ENCODE measurements around the gene DYNLT2.

The DYNLT2 gene

DNA sequence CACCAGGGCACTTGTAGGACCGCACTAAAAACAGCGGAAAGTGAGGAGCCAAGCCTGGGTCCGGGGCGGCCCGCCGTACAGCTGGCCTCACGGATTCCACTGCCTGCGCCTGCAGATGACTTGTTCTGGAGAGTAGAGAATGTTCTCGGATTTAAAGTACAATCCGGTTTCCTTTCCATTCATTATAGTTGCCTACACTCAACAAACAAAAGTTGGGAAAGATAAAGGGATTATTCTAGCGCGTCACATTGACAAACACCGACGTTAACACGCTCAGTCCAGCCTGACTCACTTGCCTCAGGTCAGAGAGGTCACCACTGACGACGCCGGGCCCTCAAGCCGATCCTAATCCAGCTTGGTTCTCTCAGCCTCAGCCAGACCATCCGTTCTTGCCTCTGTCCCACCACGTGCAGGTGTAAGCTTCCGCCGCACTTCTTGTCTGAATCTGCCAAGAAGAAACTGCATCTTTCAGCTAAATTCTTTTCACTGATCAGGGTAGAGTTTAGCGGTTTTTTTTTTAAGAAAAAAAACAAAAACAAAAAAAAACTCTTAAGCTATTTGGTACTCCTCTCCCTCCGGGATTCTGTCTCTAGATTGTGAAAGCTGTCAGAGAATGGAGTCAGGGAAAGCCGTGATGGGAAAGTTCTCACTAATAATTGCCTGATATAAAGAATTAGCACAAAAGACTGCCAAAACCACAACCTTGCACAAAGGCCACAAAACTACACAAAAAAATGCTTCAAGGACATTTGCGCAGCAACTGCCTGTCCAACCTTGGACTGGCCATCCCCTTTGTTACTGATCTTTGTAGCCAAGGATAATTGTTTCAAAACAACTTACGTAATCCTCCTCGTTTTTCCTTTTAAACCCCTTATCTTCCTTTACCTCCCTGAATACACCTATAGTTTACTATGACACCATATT, 26.0 kb downstream of the DYNLT2 start:
- Histone ChIP-seq H3K36me3 (ENCODE audit: insufficient read depth, low read depth, low read length) (0 out of 2 replicates have a peak, but pooled peaks cover under 1% of the 10 kb centered on the region), H3K4me1 (ENCODE audit: insufficient read depth, low read length) (peaks cover 12% of the 10 kb centered on the region; the same call in 1 of the 2 replicates), H3K4me3 (ENCODE audit: low read length) (peak overlapping the region; percentile 70), H3K9ac (ENCODE audit: low read depth, low read length) (peak overlapping the region; percentile 89), H3K27me3 (ENCODE audit: insufficient read depth, low read length) (peaks cover 12% of the 10 kb centered on the region; the same call in 1 of the 2 replicates), H3K27ac (ENCODE audit: low read length) (peak overlapping the region; percentile 54), H3K9me3 (ENCODE audit: insufficient read depth, low read depth, low read length) (no peaks in the 10 kb centered on the region)

DNA sequence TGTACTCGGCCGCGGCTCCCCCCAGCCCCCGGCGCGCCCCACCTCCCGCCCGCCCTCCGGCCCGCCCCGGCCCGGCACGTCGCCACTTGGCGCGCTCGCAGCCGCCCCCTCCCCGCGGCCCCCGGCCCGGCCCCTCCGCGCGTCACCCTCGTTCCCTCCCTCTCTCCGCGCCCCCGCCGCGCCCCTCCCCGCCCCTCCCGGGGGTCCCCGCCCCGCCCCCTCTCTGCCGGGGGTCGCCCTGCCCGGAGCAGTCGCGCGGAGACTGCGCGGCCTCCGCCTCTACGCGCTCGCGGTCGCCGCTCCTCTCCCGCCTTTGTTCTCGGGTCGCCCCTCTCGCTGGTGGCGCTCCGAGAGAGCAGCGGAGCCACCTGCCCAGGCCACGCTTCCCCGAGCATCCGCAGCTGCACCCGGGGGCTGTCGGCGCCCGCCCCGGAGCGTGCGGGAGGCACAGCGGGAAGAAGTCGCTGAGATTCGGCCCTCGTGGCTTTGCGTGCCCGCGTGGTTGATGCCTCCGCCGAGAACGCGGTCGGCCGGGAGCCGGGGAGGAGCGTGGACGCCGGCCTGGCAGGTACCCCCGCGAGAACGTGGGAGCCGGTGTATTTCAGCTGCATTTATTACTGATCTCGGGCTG, 26.8 kb downstream of the DYNLT2 start, which contains the start of gene PHF10:
PHF10 (minus strand) TSS at position 7 of the 631 bp plus-strand sequence. CDS start 569 bp downstream, outside the sequence.
- no peaks in the 10 kb centered on the region for H3K9me3 ChIP-seq (ENCODE audit: insufficient read depth, low read depth, low read length)
- H3K27me3 ChIP-seq (ENCODE audit: insufficient read depth, low read length): peaks cover 12% of the 10 kb centered on the region; the same call in 1 of the 2 replicates
- 0 out of 2 replicates have a peak, but pooled peaks cover 4% of the 10 kb centered on the region for H3K36me3 ChIP-seq (ENCODE audit: insufficient read depth, low read depth, low read length)
- peak within 1 kb of the TSS; percentile 89 for H3K9ac ChIP-seq (ENCODE audit: low read depth, low read length)
- H3K4me1 ChIP-seq (ENCODE audit: insufficient read depth, low read length): peaks cover 12% of the 10 kb centered on the region; the same call in 1 of the 2 replicates
- peak within 1 kb of the TSS; percentile 54 for H3K27ac ChIP-seq (ENCODE audit: low read length)
- peak within 1 kb of the TSS; percentile 80 for H3K4me3 ChIP-seq (ENCODE audit: low read length)

DNA sequence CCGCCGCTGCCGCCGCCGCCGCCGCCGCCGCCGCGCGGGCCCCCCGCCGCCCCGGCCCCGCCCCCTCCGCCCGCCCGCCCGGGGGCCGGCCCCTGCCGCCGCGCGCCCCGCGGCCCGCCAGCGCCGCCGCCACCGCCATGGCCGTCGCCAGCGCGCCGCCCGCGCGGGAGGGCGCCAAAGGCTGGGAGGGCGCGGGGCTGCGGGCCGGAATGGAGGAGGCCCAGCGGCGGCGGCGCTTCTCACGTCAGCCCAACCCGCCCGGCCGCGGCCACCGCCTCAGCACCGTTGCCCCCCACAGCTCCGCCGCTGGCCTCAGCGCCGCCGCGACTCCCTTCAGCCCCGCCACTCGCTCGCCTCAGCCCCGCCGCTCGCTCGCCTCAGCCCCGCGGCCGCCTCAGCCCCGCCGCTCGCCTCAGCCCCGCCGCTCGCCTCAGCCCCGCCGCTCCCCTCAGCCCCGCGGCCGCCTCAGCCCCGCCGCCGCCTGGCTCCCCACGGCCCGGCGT, 27.3 kb downstream of the DYNLT2 start:
- Histone ChIP-seq H3K9me3 (ENCODE audit: insufficient read depth, low read depth, low read length) (no peaks in the 10 kb centered on the region), H3K27ac (ENCODE audit: low read length) (no peak overlapping the region), H3K9ac (ENCODE audit: low read depth, low read length) (no peak overlapping the region), H3K27me3 (ENCODE audit: insufficient read depth, low read length) (peaks cover 12% of the 10 kb centered on the region; the same call in 1 of the 2 replicates), H3K4me3 (ENCODE audit: low read length) (no peak overlapping the region), H3K36me3 (ENCODE audit: insufficient read depth, low read depth, low read length) (peaks cover 6% of the 10 kb centered on the region; the same call in 1 of the 2 replicates), H3K4me1 (ENCODE audit: insufficient read depth, low read length) (peaks cover 12% of the 10 kb centered on the region; the same call in 1 of the 2 replicates)

DNA sequence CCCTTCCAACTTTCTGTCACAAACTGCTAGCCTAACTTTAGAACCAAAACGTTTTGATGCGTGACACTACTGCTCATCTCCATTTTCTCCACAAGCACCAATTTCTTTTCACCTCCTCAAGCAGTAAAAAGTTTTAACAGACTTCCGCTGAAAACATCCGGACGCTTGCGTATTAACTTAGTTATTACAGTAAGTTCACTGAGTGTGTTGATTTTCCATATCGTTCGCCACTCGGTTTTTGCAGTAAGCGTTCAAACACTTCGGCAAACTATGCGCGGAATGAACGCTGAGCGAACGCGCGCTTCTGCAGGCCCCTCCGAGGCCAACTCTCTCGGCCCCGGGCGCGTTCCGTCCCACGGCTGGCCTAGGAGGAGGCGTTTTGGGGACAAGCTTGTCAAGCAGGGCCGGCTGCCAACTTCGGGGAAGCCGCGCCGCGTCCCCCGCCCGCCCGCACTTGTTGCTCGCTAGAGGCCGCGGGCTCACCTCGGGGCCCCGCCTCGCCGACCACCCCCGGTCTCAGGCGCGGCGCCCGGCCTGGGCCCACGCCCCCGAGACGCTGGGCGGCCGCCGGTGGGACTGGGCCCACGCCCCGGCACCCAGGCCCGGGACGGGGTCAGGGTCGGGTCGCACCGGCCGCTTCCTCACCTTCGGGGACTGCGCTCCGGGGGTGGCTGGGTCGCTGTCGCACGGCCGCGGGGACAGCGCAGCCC, 28.0 kb downstream of the DYNLT2 start:
- Histone ChIP-seq H3K36me3 (ENCODE audit: insufficient read depth, low read depth, low read length) (peaks cover 11% of the 10 kb centered on the region; the same call in 1 of the 2 replicates), H3K9me3 (ENCODE audit: insufficient read depth, low read depth, low read length) (no peaks in the 10 kb centered on the region), H3K4me3 (ENCODE audit: low read length) (peak overlapping the region; percentile 80), H3K4me1 (ENCODE audit: insufficient read depth, low read length) (peaks cover 12% of the 10 kb centered on the region; the same call in 1 of the 2 replicates), H3K27ac (ENCODE audit: low read length) (no peak overlapping the region), H3K27me3 (ENCODE audit: insufficient read depth, low read length) (peaks cover 12% of the 10 kb centered on the region; the same call in 1 of the 2 replicates), H3K9ac (ENCODE audit: low read depth, low read length) (peak overlapping the region; percentile 63; the same call in 1 of the 2 replicates)

DNA sequence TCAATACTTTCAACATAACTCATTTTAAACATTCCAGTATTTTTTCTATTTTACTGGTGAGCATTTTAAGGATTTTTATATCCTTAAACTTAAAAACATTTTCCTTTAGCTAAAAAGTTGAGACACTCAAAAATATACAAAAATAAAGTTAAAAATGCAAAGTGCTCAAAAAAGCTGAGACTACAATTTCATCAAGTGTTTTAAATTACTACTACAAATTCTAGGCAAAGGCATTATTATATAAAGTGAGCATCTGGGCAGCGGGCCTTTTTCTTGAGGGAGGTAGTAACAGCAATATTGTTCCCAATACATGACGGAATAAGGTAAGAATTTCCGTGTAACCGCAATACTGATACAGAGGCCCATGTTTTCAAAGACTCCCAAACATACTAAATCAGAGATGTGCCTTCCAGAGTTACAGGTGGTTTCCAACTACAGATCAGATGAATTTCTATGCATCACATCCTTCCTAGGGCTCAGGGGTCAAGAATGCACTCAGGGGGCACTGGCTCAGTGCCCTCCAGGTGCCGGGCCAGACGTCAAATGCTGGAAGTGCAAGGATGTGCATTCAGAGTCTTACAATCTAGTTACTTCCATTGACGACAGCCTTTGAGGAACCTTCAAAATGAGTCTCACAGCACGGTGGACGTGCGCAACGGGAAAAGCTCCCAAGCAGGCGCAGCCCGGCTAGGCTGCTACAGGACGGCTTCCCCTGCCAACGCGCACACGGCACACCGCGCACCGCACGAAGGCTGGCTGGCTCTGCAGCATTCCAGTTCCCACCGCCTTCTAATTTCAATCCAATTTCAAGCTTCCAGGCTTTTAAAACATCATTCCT, 28.8 kb downstream of the DYNLT2 start:
- H3K36me3 ChIP-seq (ENCODE audit: insufficient read depth, low read depth, low read length): peaks cover 15% of the 10 kb centered on the region; the same call in 1 of the 2 replicates
- H3K27me3 ChIP-seq (ENCODE audit: insufficient read depth, low read length): peaks cover 12% of the 10 kb centered on the region; the same call in 1 of the 2 replicates
- peaks cover 12% of the 10 kb centered on the region; the same call in 1 of the 2 replicates for H3K4me1 ChIP-seq (ENCODE audit: insufficient read depth, low read length)
- no peak overlapping the region for H3K27ac ChIP-seq (ENCODE audit: low read length)
- H3K4me3 ChIP-seq (ENCODE audit: low read length): peak overlapping the region; percentile 80
- no peaks in the 10 kb centered on the region for H3K9me3 ChIP-seq (ENCODE audit: insufficient read depth, low read depth, low read length)
- peak overlapping the region; percentile 63; the same call in 1 of the 2 replicates for H3K9ac ChIP-seq (ENCODE audit: low read depth, low read length)

DNA sequence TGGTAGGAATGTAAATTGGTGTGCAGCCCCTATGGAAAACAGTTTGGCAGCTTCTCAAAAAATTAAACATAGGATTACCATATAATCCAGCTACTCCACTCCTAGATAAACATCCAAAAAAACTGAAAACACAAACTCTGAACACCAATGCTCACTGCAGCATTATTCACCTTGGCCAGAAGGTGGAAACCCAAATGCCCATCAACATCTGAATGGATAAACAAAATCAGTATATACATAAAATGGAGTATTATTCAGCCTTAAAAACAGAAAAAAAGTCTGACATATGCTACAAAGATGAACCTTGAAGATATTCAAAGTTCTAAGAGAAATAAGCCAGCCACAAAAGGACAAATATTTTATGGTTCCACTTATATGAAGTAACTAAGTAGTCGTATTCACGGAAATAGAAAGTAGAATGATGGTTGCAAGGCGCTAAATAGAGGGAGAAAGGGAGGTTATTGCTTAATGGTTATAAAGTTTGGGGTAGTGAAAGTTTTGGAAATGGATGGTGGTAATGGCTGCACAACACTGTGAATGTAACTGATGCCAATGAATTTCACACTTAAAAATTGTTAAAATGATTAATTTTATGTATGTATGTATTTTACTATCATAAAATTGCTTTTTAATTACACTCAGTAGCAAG, 31.0 kb downstream of the DYNLT2 start:
- no peak overlapping the region for H3K27ac ChIP-seq (ENCODE audit: low read length)
- peaks cover 7% of the 10 kb centered on the region; the same call in 1 of the 2 replicates for H3K4me1 ChIP-seq (ENCODE audit: insufficient read depth, low read length)
- no peaks in the 10 kb centered on the region for H3K9me3 ChIP-seq (ENCODE audit: insufficient read depth, low read depth, low read length)
- H3K9ac ChIP-seq (ENCODE audit: low read depth, low read length): no peak overlapping the region
- H3K4me3 ChIP-seq (ENCODE audit: low read length): no peak overlapping the region
- peaks cover 37% of the 10 kb centered on the region for H3K36me3 ChIP-seq (ENCODE audit: insufficient read depth, low read depth, low read length)
- H3K27me3 ChIP-seq (ENCODE audit: insufficient read depth, low read length): peaks cover 12% of the 10 kb centered on the region; the same call in 1 of the 2 replicates

DNA sequence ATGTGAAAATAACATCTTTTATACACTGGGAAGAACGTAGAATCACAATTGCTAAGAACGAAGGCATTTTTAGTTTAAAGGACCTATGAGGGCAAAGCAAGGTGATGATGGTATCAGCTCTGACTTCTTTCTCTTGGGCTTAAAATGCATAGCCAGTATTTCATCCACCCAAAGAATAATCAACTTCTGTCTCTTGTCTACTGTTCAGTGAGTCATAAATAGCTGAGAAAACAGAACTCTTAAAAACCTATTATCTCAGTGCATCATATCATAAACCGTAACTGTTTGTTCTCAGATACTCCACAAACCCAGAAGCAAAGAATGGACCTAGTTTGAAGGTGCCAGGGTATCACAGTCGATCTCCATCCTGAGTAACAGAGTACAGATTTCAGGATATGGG, 32.3 kb downstream of the DYNLT2 start:
- no peak overlapping the region for H3K4me3 ChIP-seq (ENCODE audit: low read length)
- peaks cover 12% of the 10 kb centered on the region; the same call in 1 of the 2 replicates for H3K27me3 ChIP-seq (ENCODE audit: insufficient read depth, low read length)
- no peaks in the 10 kb centered on the region for H3K9me3 ChIP-seq (ENCODE audit: insufficient read depth, low read depth, low read length)
- H3K4me1 ChIP-seq (ENCODE audit: insufficient read depth, low read length): peaks cover 7% of the 10 kb centered on the region; the same call in 1 of the 2 replicates
- peaks cover 49% of the 10 kb centered on the region for H3K36me3 ChIP-seq (ENCODE audit: insufficient read depth, low read depth, low read length)
- no peak overlapping the region for H3K27ac ChIP-seq (ENCODE audit: low read length)
- no peak overlapping the region for H3K9ac ChIP-seq (ENCODE audit: low read depth, low read length)

DNA sequence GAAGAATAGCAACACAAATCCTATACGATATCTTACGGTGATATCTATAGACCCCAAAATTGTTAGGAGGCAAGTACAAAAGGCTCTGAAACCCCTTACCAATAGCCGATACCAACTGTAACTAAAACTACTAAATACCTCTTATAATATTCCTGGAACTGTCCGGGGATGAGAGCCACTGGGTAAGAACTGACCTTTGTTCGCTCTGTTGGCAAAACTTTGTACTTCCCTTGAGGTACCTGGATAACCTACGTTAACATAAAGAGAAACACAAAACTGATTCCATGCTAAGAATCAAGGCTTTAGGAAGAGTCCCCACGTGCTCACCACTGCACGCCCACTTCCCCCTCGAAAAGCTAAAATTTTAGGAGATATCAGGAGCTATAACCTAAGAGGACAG, 36.8 kb downstream of the DYNLT2 start:
- H3K9me3 ChIP-seq (ENCODE audit: insufficient read depth, low read depth, low read length): no peaks in the 10 kb centered on the region
- H3K4me3 ChIP-seq (ENCODE audit: low read length): no peak overlapping the region
- no peaks in the 10 kb centered on the region for H3K27me3 ChIP-seq (ENCODE audit: insufficient read depth, low read length)
- no peak overlapping the region for H3K27ac ChIP-seq (ENCODE audit: low read length)
- no peaks in the 10 kb centered on the region for H3K4me1 ChIP-seq (ENCODE audit: insufficient read depth, low read length)
- H3K9ac ChIP-seq (ENCODE audit: low read depth, low read length): no peak overlapping the region
- peaks cover 87% of the 10 kb centered on the region for H3K36me3 ChIP-seq (ENCODE audit: insufficient read depth, low read depth, low read length)

DNA sequence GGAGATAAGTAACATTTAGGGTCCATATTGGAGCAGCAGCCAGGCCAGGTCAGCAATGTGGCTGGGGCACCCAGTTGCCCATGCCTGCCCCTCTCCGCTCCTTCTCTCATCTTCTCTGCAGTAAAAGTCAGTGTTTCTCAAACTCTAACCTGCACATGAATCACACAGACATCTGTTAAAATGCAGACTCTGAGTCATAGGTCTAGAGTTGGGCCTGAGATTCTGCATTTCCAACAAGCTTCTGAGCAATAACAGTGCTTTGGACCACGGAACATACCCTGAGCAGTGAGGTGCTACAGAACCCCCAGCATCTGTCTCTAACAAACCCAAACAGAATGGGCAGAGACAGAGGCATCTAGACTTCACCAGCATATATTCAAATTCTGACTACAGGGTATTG, 37.2 kb downstream of the DYNLT2 start:
- no peak overlapping the region for H3K9ac ChIP-seq (ENCODE audit: low read depth, low read length)
- no peaks in the 10 kb centered on the region for H3K27me3 ChIP-seq (ENCODE audit: insufficient read depth, low read length)
- H3K9me3 ChIP-seq (ENCODE audit: insufficient read depth, low read depth, low read length): no peaks in the 10 kb centered on the region
- peaks cover 90% of the 10 kb centered on the region for H3K36me3 ChIP-seq (ENCODE audit: insufficient read depth, low read depth, low read length)
- H3K27ac ChIP-seq (ENCODE audit: low read length): no peak overlapping the region
- no peaks in the 10 kb centered on the region for H3K4me1 ChIP-seq (ENCODE audit: insufficient read depth, low read length)
- H3K4me3 ChIP-seq (ENCODE audit: low read length): no peak overlapping the region

DNA sequence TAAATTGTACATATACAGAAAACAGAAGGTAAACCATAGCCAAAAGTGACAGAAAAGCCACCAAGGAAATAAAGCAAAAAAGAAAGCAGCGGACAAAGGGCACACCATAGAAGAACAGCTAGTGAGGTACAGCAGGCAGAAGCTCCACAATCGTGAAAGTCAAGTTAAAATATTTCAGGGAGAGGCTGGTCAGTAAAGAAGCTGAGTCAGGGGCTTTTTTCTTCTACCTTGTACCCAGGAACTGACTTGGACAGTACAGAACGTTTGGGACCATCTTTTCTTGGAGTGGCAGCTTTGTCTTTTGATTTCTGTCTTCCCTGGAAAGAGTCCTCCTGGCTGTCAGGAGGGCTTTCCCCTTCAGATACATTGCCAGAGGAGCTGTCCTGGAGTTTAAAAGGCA, 41.4 kb downstream of the DYNLT2 start:
- peaks cover 94% of the 10 kb centered on the region for H3K36me3 ChIP-seq (ENCODE audit: insufficient read depth, low read depth, low read length)
- no peaks in the 10 kb centered on the region for H3K4me1 ChIP-seq (ENCODE audit: insufficient read depth, low read length)
- H3K9ac ChIP-seq (ENCODE audit: low read depth, low read length): no peak overlapping the region
- no peaks in the 10 kb centered on the region for H3K9me3 ChIP-seq (ENCODE audit: insufficient read depth, low read depth, low read length)
- H3K27ac ChIP-seq (ENCODE audit: low read length): no peak overlapping the region
- no peak overlapping the region for H3K4me3 ChIP-seq (ENCODE audit: low read length)
- H3K27me3 ChIP-seq (ENCODE audit: insufficient read depth, low read length): no peaks in the 10 kb centered on the region

All from iPS-20b (cell line).